ENCODE results near the gene ARPIN. TPM values are rescaled to one million over a fixed set of nuclear protein-coding genes. Genes with fewer than 3 reads are reported as not detected.
"Not testable (repeated sequence)": the region's sequence is repeated elsewhere in the genome, so short reads cannot be mapped to it uniquely, and the experiment has no call there.

The ARPIN gene
- total and polyA plus RNA-seq, 7 donors = 16.2 to 33.5 (median 19.3) TPM

- H3K4me3 ChIP-seq = no peak overlapping the region
- 94 to 96% methylated on average over 3 of the region's 3 CpGs for WGBS, 2 donors
- H3K9me3 ChIP-seq = no peaks in the 10 kb centered on the region
- no peak overlapping the region for H3K27ac ChIP-seq
- no peak for DNase-seq
- H3K27me3 ChIP-seq = no peaks in the 10 kb centered on the region
- no peak for TF ChIP-seq POLR2A (IDR thresholded peaks at IDR 0.05)
- no peak for TF ChIP-seq EP300 (IDR thresholded peaks at IDR 0.05)
- no peak for TF ChIP-seq POLR2AphosphoS5 (IDR thresholded peaks at IDR 0.05)
- no peak for TF ChIP-seq CTCF (IDR thresholded peaks at IDR 0.05)
- H3K36me3 ChIP-seq = peaks cover 0 to 63% (median 9%) of the 10 kb centered on the region in 4 donors
- intact Hi-C loops (cut with DNase I) = no loop called here
- H3K4me1 ChIP-seq = no peaks in the 10 kb centered on the region
These were observed 56.8 kb downstream of the ARPIN start for GRCh38 chr15:89855948-89856347.

DNA sequence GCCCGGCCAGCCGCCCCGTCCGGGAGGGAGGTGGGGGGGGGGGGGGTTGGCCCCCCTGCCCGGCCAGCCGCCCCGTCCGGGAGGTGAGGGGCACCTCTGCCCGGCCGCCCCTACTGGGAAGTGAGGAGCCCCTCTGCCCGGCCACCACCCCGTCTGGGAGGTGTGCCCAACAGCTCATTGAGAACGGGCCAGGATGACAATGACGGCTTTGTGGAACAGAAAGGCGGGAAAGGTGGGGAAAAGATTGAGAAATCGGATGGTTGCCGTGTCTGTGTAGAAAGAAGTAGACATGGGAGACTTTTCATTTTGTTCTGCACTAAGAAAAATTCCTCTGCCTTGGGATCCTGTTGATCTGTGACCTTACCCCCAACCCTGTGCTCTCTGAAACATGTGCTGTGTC is 57.9 kb downstream of the ARPIN start:
- intact Hi-C loops (cut with DNase I); DNase-seq; H3K4me1 ChIP-seq; H3K27ac ChIP-seq; H3K9me3 ChIP-seq; H3K27me3 ChIP-seq; H3K4me3 ChIP-seq: not testable (repeated sequence)
- H3K36me3 ChIP-seq = peaks cover 0 to 63% (median 11%) of the 10 kb centered on the region in 4 donors
- WGBS, 2 donors = 68 to 92% methylated on average over 11 of the region's 17 CpGs

DNA sequence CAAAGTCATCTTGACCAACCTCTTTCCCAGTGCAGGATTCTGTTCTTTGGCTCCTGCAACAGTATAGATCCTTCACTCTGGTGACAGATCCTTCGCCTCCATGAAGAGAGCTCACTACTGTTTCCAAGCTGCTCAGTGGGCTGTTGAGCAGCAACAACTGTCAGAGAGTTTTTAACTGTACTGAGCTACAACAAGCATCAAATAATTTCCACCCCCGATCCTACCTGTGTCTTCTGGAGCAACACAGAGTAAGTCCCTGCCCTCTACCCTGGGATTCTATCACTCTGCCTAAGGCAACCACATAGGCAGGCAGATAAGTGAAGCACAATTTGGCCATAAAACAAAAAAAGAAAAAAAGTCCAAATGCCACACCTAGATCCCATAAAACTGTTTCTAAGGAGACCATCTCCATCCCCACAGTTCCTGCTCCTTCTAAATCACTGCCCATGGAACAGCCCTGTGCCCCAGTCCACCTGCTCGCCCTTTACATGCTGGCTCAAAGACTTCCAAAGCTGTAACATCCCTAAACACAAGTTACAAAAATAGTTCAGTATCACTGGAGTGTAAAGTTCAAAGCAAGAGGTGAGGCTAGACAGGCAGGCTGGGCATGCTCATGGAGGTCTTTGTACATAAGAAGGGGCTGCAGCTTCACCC is 60.3 kb downstream of the ARPIN start:
- Histone ChIP-seq H3K9me3 (no peaks in the 10 kb centered on the region), H3K27me3 (no peaks in the 10 kb centered on the region), H3K4me3 (no peak overlapping the region), H3K27ac (no peak overlapping the region), H3K4me1 (no peaks in the 10 kb centered on the region), H3K36me3 (peaks cover 0 to 53% (median 12%) of the 10 kb centered on the region in 4 donors)
- DNase-seq = no peak
- no peak for TF ChIP-seq EP300 (IDR thresholded peaks at IDR 0.05)
- no peak for TF ChIP-seq POLR2A (IDR thresholded peaks at IDR 0.05)
- no peak for TF ChIP-seq POLR2AphosphoS5 (IDR thresholded peaks at IDR 0.05)
- 28 to 77% methylated on average over 3 of the region's 3 CpGs for WGBS, 2 donors
- intact Hi-C loops (cut with DNase I) = no loop called here

DNA sequence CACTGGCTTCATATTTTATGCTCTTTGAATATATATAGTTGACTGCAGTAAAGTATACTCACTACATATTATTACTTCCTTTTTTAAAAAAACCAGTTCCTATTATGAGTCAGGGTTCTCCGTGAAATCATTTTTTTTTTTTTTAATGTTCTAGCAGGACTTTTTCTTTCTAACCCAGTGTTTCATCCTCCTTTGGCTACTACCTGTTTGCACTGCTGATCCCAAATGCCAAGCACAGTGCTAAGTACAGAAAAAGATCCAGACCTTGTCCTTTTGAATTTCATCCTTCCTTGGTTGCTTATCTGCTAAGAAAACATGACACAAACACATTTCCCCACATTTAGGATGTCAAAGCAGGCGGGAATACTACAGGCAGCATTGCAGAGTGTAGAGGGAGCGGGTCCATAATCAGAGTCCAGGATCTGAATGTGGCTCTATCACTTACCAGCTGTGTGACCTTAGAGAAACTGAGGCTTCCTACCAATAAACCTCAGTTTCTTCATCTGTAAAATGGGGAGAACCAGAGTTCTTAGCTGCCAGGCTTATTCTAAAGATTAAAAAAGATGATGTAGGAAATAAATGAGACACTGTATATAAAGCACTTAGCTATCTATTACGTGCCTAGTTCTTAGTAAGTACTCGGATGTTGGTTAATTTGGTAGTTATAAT is 60.9 kb downstream of the ARPIN start:
- DNase-seq = no peak
- Histone ChIP-seq H3K27ac (no peak overlapping the region), H3K27me3 (no peaks in the 10 kb centered on the region), H3K4me1 (no peaks in the 10 kb centered on the region), H3K4me3 (no peak overlapping the region), H3K9me3 (no peaks in the 10 kb centered on the region), H3K36me3 (peaks cover 0 to 50% (median 12%) of the 10 kb centered on the region in 4 donors)
- WGBS, 2 donors = 34 to 57% methylated on average over 5 of the region's 5 CpGs
- TF ChIP-seq POLR2A (IDR thresholded peaks at IDR 0.05) (no peak), CTCF (IDR thresholded peaks at IDR 0.05) (no peak)
- intact Hi-C loops (cut with DNase I) = no loop called here

- intact Hi-C loops (cut with DNase I) = no loop called here
- Histone ChIP-seq H3K27me3 (no peaks in the 10 kb centered on the region), H3K4me1 (peaks cover 0 to 10% (median 0%) of the 10 kb centered on the region in 4 donors), H3K4me3 (no peak overlapping the region), H3K27ac (no peak overlapping the region), H3K9me3 (no peaks in the 10 kb centered on the region), H3K36me3 (peaks cover 0 to 59% (median 12%) of the 10 kb centered on the region in 4 donors)
- TF ChIP-seq POLR2AphosphoS5 (IDR thresholded peaks at IDR 0.05) (no peak), POLR2A (IDR thresholded peaks at IDR 0.05) (no peak), CTCF (IDR thresholded peaks at IDR 0.05) (no peak), EP300 (IDR thresholded peaks at IDR 0.05) (no peak)
- DNase-seq = no peak
- WGBS, 2 donors = 57 to 78% methylated on average over 2 of the region's 2 CpGs
These were observed 63.8 kb downstream of the ARPIN start for GRCh38 chr15:89848970-89849292.
